Stimulated activated naive B cell treated with anti-CD40 and anti-IgM and Interleukin-4, amounts not matched to agents 10 μg/mL and 1 μg/mL and 100 μg/mL, for 72 hours (primary cell): ENCODE measurements around the gene TGDS.
A peak's percentile ranks its signal among the peaks of the same experiment; 100 is the strongest.

Experiments
- ATAC-seq, 2 donors: fragments of 150-1000 bp; cut with Tn5 transposase; replicated peaks; 2 replicates each; pipeline ENCODE4 v1.10.0; 2021; ENCODE audit warnings: moderate library complexity in 1 of 2
- DNase-seq: peaks from one replicate; pipeline ENCODE4 v3.0.0; 2021
- H3K27ac Mint-ChIP-seq: one replicate; pipeline ENCODE4 v1.8.0; 2022; ENCODE audit warnings: mild to moderate bottlenecking, mixed read lengths
- H3K27me3 Mint-ChIP-seq, 2 donors: one replicate each; pipeline ENCODE4 v1.8.0; 2022; ENCODE audit warnings: mixed read lengths in 2 of 2
- H3K36me3 Mint-ChIP-seq, 2 donors: one replicate each; pipeline ENCODE4 v1.8.0; 2022; ENCODE audit warnings: mixed read lengths in 2 of 2, mild to moderate bottlenecking in 1 of 2
- H3K4me1 Mint-ChIP-seq, 2 donors: one replicate each; pipeline ENCODE4 v1.8.0; 2022; ENCODE audit warnings: mixed read lengths in 2 of 2, mild to moderate bottlenecking in 1 of 2
- H3K4me3 Mint-ChIP-seq, 2 donors: one replicate each; pipeline ENCODE4 v1.8.0; 2022; ENCODE audit warnings: mild to moderate bottlenecking in 2 of 2, mixed read lengths in 2 of 2, moderate library complexity in 1 of 2
- H3K9me3 Mint-ChIP-seq, 2 donors: one replicate each; pipeline ENCODE4 v1.8.0; 2022; ENCODE audit warnings: mixed read lengths in 2 of 2, mild to moderate bottlenecking in 1 of 2

The TGDS gene

DNA sequence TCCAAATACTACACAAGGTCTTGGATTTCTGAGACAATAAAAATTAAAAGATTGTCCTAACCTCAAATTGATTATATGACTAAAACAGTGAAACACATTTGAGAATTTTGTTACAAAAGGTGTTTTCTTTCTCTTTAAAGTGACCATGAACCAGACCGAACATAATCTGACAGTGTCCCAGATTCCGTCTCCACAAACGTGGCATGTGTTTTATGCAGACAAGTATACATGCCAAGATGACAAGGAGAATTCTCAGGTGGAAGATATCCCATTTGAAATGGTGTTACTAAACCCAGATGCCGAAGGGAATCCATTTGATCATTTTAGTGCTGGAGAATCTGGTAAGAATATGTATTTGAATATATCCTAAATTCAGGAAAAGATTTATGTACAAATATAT is 16.1 kb upstream of the TGDS start:
- no peaks in the 10 kb centered on the region for H3K27me3 Mint-ChIP-seq
- no peaks in the 10 kb centered on the region for H3K9me3 Mint-ChIP-seq
- H3K4me3 Mint-ChIP-seq: no peak overlapping the region
- H3K4me1 Mint-ChIP-seq: no peaks in the 10 kb centered on the region
- no peak for ATAC-seq
- no peak for DNase-seq
- peaks cover 15 to 24% of the 10 kb centered on the region in 2 donors for H3K36me3 Mint-ChIP-seq
- no peak overlapping the region for H3K27ac Mint-ChIP-seq

GRCh38 chr13:94610475-94610874 is 14.5 kb upstream of the TGDS start:
- ATAC-seq (no peak), DNase-seq (no peak)
- Mint-ChIP-seq H3K36me3 (peaks cover 23 to 29% of the 10 kb centered on the region in 2 donors), H3K27me3 (no peaks in the 10 kb centered on the region), H3K4me3 (no peak overlapping the region), H3K4me1 (no peaks in the 10 kb centered on the region), H3K27ac (no peak overlapping the region), H3K9me3 (no peaks in the 10 kb centered on the region)

DNA sequence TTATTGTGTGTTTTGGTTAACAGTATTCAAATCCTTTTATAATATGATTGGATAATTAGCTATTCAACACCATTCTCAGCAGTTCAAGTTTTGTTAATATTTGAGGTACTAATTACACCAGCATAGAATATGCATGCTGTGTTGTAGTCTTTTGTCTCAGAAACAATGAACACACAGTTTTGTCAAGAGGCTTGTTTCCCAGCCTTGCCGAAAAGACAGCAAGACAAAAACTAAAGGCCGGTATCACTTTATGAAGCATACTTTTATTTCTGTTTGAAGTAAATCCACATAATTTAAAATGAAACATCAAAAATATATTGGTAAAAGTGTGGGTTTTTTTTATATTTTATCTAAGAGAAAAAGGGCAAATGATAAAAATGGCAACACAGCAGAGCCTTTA is 13.2 kb upstream of the TGDS start:
- no peak overlapping the region for H3K27ac Mint-ChIP-seq
- H3K27me3 Mint-ChIP-seq: no peaks in the 10 kb centered on the region
- no peak for DNase-seq
- H3K9me3 Mint-ChIP-seq: no peaks in the 10 kb centered on the region
- H3K4me1 Mint-ChIP-seq: no peaks in the 10 kb centered on the region
- no peak overlapping the region for H3K4me3 Mint-ChIP-seq
- peaks cover 18 to 24% of the 10 kb centered on the region in 2 donors for H3K36me3 Mint-ChIP-seq
- ATAC-seq: no peak

DNA sequence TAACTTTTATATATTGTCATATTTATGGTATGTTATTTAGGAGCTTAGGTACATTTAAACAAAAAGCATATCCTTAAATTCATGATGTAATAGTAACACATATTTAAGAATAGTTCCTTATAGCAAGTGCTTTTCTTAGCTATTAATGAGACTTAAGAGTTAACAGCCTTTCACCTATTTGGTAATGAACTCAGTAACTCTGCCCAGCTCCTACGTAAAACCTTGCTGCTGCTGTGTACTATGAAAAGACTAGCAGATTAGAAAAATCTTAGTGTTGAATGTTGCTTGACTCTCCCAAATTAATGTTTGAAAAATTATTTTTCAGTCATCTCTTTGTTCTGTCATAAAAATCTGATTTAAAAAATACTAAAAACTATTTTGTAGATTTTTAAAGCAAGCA is 12.6 kb upstream of the TGDS start:
- ATAC-seq (no peak), DNase-seq (no peak)
- Mint-ChIP-seq H3K4me3 (no peak overlapping the region), H3K4me1 (no peaks in the 10 kb centered on the region), H3K9me3 (no peaks in the 10 kb centered on the region), H3K27me3 (no peaks in the 10 kb centered on the region), H3K36me3 (peaks cover 17 to 24% of the 10 kb centered on the region in 2 donors), H3K27ac (no peak overlapping the region)

DNA sequence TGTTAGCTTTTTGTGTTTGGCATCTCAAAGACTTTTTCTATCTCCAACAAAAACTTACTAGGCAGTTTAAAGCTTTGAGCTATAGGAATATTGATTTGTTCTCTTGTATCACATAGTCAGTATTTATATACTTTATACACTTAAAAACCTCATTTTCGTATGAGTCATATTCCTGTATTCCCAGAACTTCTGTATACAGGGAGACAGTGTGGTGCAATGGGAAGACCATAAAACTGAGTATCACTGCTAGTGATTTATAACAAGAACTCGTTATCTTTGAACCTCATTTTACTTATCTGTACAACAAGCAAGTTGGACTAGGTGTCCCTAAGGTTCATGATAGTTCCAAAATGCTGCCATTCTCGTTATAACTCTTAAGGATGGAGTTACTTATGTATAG is 12.0 kb upstream of the TGDS start:
- Mint-ChIP-seq H3K27ac (no peak overlapping the region), H3K27me3 (no peaks in the 10 kb centered on the region), H3K9me3 (no peaks in the 10 kb centered on the region), H3K36me3 (peaks cover 17 to 24% of the 10 kb centered on the region in 2 donors), H3K4me3 (no peak overlapping the region), H3K4me1 (peaks cover 2 to 3% of the 10 kb centered on the region in 2 donors)
- ATAC-seq: no peak
- no peak for DNase-seq

- H3K4me1 Mint-ChIP-seq: peaks cover 6 to 8% of the 10 kb centered on the region in 2 donors
- no peak for ATAC-seq
- H3K9me3 Mint-ChIP-seq: no peaks in the 10 kb centered on the region
- peaks cover 17 to 24% of the 10 kb centered on the region in 2 donors for H3K36me3 Mint-ChIP-seq
- H3K27me3 Mint-ChIP-seq: no peaks in the 10 kb centered on the region
- DNase-seq: no peak
- H3K27ac Mint-ChIP-seq: no peak overlapping the region
- no peak overlapping the region for H3K4me3 Mint-ChIP-seq
Measured at GRCh38 chr13:94607056-94607455, 11.1 kb upstream of the TGDS start.

- peaks cover 9 to 11% of the 10 kb centered on the region in 2 donors for H3K4me1 Mint-ChIP-seq
- DNase-seq (no peak), ATAC-seq (no peak)
- H3K27ac Mint-ChIP-seq: no peak overlapping the region
- peaks cover 9 to 13% of the 10 kb centered on the region in 2 donors for H3K36me3 Mint-ChIP-seq
- H3K4me3 Mint-ChIP-seq: peak overlapping the region; percentile 84 to 94
- H3K27me3 Mint-ChIP-seq: no peaks in the 10 kb centered on the region
- H3K9me3 Mint-ChIP-seq: peaks cover 1 to 4% of the 10 kb centered on the region in 2 donors
Measured at GRCh38 chr13:94602467-94602866, 6.5 kb upstream of the TGDS start.

DNA sequence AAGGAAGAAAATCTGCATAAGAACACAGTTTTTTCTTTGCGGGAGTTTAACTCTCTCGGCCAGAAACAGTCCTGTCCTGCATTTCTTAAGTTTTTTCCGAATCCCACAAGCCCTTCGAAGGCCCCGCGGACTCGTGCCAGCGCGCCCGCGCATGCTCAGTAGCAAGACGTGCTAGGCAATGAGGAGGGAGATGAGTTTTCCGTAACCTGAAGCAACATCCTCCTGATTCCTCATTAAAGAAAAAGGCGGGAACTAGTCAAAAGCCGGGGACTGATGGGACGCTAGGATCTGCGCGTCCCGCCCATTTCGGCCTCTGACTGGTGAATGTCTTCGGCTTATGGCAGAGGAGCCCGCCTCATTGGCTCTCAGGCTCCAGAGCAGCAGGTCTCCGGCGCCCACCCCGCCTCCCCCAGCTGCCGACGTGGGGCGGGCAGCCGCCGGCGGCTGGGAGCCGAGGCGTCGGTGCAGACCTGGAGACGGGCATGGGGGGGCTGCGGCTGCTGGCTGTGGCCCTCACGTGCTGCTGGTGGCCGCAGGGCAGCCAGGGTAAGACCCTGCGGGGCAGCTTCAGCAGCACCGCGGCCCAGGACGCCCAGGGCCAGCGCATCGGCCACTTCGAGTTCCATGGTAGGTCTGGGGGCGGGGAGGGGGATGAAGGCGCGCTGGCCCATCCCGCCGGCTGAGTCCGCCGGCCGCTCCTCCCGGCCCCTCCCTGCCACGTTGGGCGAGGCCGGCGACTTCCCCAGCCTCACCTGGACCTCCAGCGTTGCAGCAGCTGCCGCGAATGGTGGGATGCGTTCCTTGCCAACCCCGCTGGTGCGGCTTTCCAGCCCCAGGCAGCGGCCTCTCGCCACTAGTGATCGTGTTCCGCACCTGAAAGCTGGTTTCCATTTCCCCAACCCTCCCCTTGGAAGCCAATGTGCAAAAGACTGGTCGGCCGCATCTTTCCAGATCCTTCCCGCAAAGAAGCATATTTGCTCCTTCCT is 5.8 kb upstream of the TGDS start, which contains the start of gene GPR180:
TSS of gene GPR180 (plus strand) at position 412 of the 986 bp plus-strand sequence. CDS start at position 483, 71 bp downstream.
- Mint-ChIP-seq H3K36me3 (peaks cover 5 to 6% of the 10 kb centered on the region in 2 donors), H3K4me1 (peaks cover 14% of the 10 kb centered on the region in 2 donors), H3K9me3 (peaks cover 4% of the 10 kb centered on the region in 2 donors), H3K27me3 (no peaks in the 10 kb centered on the region), H3K4me3 (peak within 1 kb of the TSS; percentile 84 to 94), H3K27ac (peak within 1 kb of the TSS; percentile 73)
- DNase-seq (peak; percentile 92), ATAC-seq (peak; percentile 99 to 100)

GRCh38 chr13:94599877-94600276 is 3.9 kb upstream of the TGDS start:
- H3K27ac Mint-ChIP-seq: no peak overlapping the region
- DNase-seq (no peak), ATAC-seq (no peak)
- peaks cover 19 to 25% of the 10 kb centered on the region in 2 donors for H3K4me1 Mint-ChIP-seq
- H3K9me3 Mint-ChIP-seq: peaks cover 4% of the 10 kb centered on the region in 2 donors
- no peak overlapping the region for H3K4me3 Mint-ChIP-seq
- peaks cover under 1 to 4% of the 10 kb centered on the region in 2 donors for H3K36me3 Mint-ChIP-seq
- no peaks in the 10 kb centered on the region for H3K27me3 Mint-ChIP-seq

- ATAC-seq: no peak
- DNase-seq: no peak
- H3K4me1 Mint-ChIP-seq: peaks cover 25 to 37% of the 10 kb centered on the region in 2 donors
- H3K36me3 Mint-ChIP-seq: peaks cover 4 to 7% of the 10 kb centered on the region in 2 donors
- H3K9me3 Mint-ChIP-seq: peaks cover 4% of the 10 kb centered on the region in 2 donors
- no peak overlapping the region for H3K4me3 Mint-ChIP-seq
- no peaks in the 10 kb centered on the region for H3K27me3 Mint-ChIP-seq
- no peak overlapping the region for H3K27ac Mint-ChIP-seq
Measured at GRCh38 chr13:94598281-94598680, 2.3 kb upstream of the TGDS start.

- DNase-seq (no peak), ATAC-seq (no peak)
- Mint-ChIP-seq H3K36me3 (peaks cover 7 to 8% of the 10 kb centered on the region in 2 donors), H3K9me3 (peaks cover 4% of the 10 kb centered on the region in 2 donors), H3K4me1 (peaks cover 19 to 29% of the 10 kb centered on the region in 2 donors), H3K4me3 (peak overlapping the region; percentile 92 to 93), H3K27ac (peak overlapping the region; percentile 93), H3K27me3 (no peaks in the 10 kb centered on the region)
Measured at GRCh38 chr13:94596575-94596971, 621 bp upstream of the TGDS start.

- peak; percentile 71 to 74 for ATAC-seq
- no peaks in the 10 kb centered on the region for H3K27me3 Mint-ChIP-seq
- H3K27ac Mint-ChIP-seq: peak overlapping the region; percentile 93
- H3K4me3 Mint-ChIP-seq: peak overlapping the region; percentile 92 to 93
- peaks cover 14 to 29% of the 10 kb centered on the region in 2 donors for H3K4me1 Mint-ChIP-seq
- H3K9me3 Mint-ChIP-seq: peaks cover 0 to 3% of the 10 kb centered on the region in 2 donors
- DNase-seq: no peak
- peaks cover 3 to 8% of the 10 kb centered on the region in 2 donors for H3K36me3 Mint-ChIP-seq
Measured at GRCh38 chr13:94595001-94595949, 677 bp downstream of the TGDS start.

DNA sequence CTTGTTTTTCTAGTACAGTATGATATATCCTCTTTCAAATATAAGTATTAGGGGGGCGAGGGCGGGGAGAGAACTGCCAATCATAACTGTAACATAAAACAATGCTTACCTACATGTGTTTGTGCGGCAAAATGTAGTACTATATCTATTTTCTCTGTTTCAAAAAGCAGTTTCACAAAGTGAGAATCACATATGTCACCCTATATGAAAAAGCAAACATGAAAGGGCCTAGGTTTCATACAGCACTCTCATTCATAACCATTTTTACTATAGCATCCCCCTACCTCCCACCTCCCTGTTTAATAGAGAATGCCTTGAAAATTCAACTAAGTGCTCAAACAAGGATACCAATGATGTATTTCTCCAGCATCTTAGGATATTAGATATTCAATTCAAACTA is 5.2 kb downstream of the TGDS start:
- no peak overlapping the region for H3K4me3 Mint-ChIP-seq
- peaks cover 26 to 29% of the 10 kb centered on the region in 2 donors for H3K36me3 Mint-ChIP-seq
- no peaks in the 10 kb centered on the region for H3K27me3 Mint-ChIP-seq
- DNase-seq (no peak), ATAC-seq (no peak)
- H3K4me1 Mint-ChIP-seq: peaks cover 15 to 33% of the 10 kb centered on the region in 2 donors
- H3K27ac Mint-ChIP-seq: no peak overlapping the region
- H3K9me3 Mint-ChIP-seq: no peaks in the 10 kb centered on the region

GRCh38 chr13:94588541-94588940 is 7.4 kb downstream of the TGDS start:
- ATAC-seq: no peak
- H3K36me3 Mint-ChIP-seq: peaks cover 32 to 35% of the 10 kb centered on the region in 2 donors

More at GRCh38 chr13:94588541-94588940, 7.4 kb downstream of the TGDS start:
- Mint-ChIP-seq H3K9me3 (no peaks in the 10 kb centered on the region), H3K4me1 (peaks cover 7 to 15% of the 10 kb centered on the region in 2 donors), H3K27me3 (no peaks in the 10 kb centered on the region), H3K4me3 (no peak overlapping the region), H3K27ac (no peak overlapping the region)
- DNase-seq: no peak
